Measurements from ENCODE around the gene ZNF385D.

Gene ZNF385D

GRCh38 chr3:21481991-21482390 is 269.0 kb downstream of the ZNF385D start:
- Histone ChIP-seq H3K27me3 (replicated peaks; ENCODE audit: control insufficient read depth, insufficient read depth, low read length) (no peaks in the 10 kb centered on the region), H3K36me3 (ENCODE audit: control insufficient read depth, insufficient read depth, low read length) (no peaks in the 10 kb centered on the region)
- no peak for TF ChIP-seq CTCF (IDR thresholded peaks at IDR 0.05; ENCODE audit: insufficient read depth, low read length, poor library complexity, severe bottlenecking)

GRCh38 chr3:21477541-21478288 is 273.3 kb downstream of the ZNF385D start:
- Histone ChIP-seq H3K4me3 (replicated peaks; ENCODE audit: low read depth, low read length) (no peak overlapping the region), H3K36me3 (ENCODE audit: control insufficient read depth, insufficient read depth, low read length) (no peaks in the 10 kb centered on the region), H3K27me3 (replicated peaks; ENCODE audit: control insufficient read depth, insufficient read depth, low read length) (no peaks in the 10 kb centered on the region)
- no peak for TF ChIP-seq CTCF (IDR thresholded peaks at IDR 0.05; ENCODE audit: insufficient read depth, low read length, poor library complexity, severe bottlenecking)
- DNase-seq (ENCODE audit: extremely low read depth, insufficient read length), result no peak

More at GRCh38 chr3:21481991-21482390, 269.0 kb downstream of the ZNF385D start:
- H3K4me3 ChIP-seq (replicated peaks; ENCODE audit: low read depth, low read length), result no peak overlapping the region
- no peak for DNase-seq (ENCODE audit: extremely low read depth, insufficient read length)

- no peaks in the 10 kb centered on the region for H3K27me3 ChIP-seq (replicated peaks; ENCODE audit: control insufficient read depth, insufficient read depth, low read length)
- no peaks in the 10 kb centered on the region for H3K36me3 ChIP-seq (ENCODE audit: control insufficient read depth, insufficient read depth, low read length)
- H3K4me3 ChIP-seq (replicated peaks; ENCODE audit: low read depth, low read length), result no peak overlapping the region
- DNase-seq (ENCODE audit: extremely low read depth, insufficient read length), result no peak
- TF ChIP-seq CTCF (IDR thresholded peaks at IDR 0.05; ENCODE audit: insufficient read depth, low read length, poor library complexity, severe bottlenecking), result no peak
These were observed 284.5 kb downstream of the ZNF385D start for GRCh38 chr3:21466476-21466875.

- TF ChIP-seq CTCF (IDR thresholded peaks at IDR 0.05; ENCODE audit: insufficient read depth, low read length, poor library complexity, severe bottlenecking), result no peak
- Histone ChIP-seq H3K27me3 (replicated peaks; ENCODE audit: control insufficient read depth, insufficient read depth, low read length) (no peaks in the 10 kb centered on the region), H3K36me3 (ENCODE audit: control insufficient read depth, insufficient read depth, low read length) (no peaks in the 10 kb centered on the region), H3K4me3 (replicated peaks; ENCODE audit: low read depth, low read length) (no peak overlapping the region)
- DNase-seq (ENCODE audit: extremely low read depth, insufficient read length), result no peak
These were observed 286.3 kb downstream of the ZNF385D start for GRCh38 chr3:21464746-21465145.

GRCh38 chr3:21463319-21463718 is 287.7 kb downstream of the ZNF385D start:
- H3K27me3 ChIP-seq (replicated peaks; ENCODE audit: control insufficient read depth, insufficient read depth, low read length), result no peaks in the 10 kb centered on the region
- H3K4me3 ChIP-seq (replicated peaks; ENCODE audit: low read depth, low read length), result no peak overlapping the region
- DNase-seq (ENCODE audit: extremely low read depth, insufficient read length), result no peak
- TF ChIP-seq CTCF (IDR thresholded peaks at IDR 0.05; ENCODE audit: insufficient read depth, low read length, poor library complexity, severe bottlenecking), result no peak
- no peaks in the 10 kb centered on the region for H3K36me3 ChIP-seq (ENCODE audit: control insufficient read depth, insufficient read depth, low read length)

Data from GM06990 (cell line).